ENCODE measurements around the gene IRX4.
A peak's percentile ranks its signal among the peaks of the same experiment; 100 is the strongest.

The IRX4 gene

GRCh38 chr5:1835431-1835830 is 47.3 kb downstream of the IRX4 start:
- DNase-seq = no peak

DNA sequence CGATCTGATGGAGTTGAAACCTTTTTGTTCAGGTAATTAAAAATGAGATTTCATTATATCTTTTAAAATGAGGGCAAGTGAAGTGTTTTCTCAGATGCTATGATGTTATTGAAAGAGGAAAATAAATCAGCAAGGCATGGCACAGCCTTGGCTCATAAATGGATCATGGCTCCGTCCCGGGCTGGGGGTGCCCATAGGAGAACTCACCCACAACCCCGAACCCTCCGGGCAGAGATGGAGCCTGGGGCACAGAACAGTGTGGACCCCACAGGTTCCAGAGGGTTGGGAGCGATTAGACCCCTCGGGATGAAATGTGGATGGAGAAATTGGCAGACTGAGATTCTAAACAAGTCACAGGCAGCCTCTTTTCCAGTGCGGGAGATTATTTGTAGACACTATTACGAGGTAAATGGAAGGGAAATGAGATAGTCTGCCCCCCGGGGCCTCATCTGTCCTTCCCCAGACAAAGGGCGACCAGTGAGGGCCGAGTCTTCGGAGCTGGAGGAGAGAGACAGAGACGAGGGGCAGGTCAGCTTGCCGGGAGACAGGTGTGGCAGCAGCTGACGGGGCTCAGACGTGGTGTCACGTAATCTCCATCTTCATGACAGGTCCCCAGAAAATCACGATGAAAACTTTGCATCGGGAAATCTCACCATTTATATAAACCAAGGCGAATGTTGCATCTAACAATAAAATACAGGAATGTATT is 47.9 kb downstream of the IRX4 start:
- no peak for DNase-seq

- no peak for DNase-seq
Observed at GRCh38 chr5:1834022-1834551, 48.6 kb downstream of the IRX4 start.

- no peak for DNase-seq
Observed at GRCh38 chr5:1833264-1834021, 49.3 kb downstream of the IRX4 start.

DNA sequence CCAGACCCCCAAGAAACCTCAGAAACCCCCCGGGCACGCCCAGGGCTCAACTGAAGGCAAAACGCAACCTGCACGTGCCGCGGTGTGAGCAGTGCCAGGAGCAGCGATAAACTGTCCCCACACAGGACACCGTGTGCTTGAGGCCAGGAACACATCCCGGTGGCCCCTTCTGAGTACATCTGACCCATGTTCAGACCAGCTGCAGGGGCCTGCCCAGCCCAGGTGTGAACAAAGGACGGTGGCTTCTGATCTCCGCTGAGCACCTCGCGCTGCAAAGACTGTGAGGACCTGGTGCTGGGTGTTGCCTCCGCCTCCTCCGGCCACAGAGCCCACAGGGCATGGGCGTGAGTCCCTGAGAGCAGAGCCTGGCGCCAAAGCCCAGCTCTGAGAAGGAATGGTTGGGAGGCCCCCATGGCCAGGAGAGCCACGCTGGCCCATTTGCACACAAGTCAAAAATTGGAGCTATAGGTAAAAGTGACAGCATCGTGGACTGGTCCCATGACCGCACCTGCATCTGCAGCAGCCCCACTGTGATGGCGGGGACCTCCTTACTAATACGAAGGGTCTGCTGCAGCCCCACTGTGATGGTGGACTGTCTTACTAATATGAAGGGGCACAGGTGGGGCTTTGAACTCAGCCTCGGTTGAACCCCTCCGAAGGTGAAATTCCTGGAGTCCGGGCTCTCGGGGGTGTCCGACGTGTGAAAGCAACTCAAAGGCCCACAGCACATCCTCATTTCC is 50.0 kb downstream of the IRX4 start:
- no peak for DNase-seq

DNA sequence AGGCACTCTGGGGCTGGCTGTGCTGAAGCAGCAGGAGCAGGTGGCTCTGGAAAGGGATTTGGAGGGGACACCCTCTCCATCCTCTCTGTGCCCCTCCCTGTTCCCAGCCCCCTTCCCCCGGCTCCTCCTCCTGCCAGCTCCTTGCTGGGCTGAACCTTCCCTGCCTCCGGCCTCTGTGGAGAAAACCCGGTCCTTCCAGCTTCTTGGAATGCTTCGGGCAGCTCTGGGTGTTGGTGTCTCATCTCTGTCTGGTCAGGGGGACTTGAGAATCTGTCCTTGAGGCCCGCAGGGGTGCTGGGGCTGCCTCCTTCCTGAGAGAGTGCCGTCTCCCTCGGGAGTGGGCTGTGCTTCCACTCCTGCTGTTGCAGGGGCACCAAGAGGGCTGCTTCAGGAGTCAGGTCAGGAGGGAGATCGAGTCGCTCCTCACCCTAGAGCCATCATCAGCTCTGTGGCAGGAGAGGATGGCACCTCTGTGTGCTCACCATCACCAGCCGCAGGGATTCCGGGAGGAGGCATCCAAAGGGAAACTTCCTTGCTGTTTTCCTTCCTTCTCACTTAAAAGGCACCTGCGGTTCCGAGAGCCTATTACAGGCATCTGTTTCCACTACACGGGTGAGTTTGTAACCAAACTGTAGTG is 50.9 kb downstream of the IRX4 start:
- DNase-seq = no peak

- DNase-seq = no peak
Observed at GRCh38 chr5:1831257-1831656, 51.5 kb downstream of the IRX4 start.

DNA sequence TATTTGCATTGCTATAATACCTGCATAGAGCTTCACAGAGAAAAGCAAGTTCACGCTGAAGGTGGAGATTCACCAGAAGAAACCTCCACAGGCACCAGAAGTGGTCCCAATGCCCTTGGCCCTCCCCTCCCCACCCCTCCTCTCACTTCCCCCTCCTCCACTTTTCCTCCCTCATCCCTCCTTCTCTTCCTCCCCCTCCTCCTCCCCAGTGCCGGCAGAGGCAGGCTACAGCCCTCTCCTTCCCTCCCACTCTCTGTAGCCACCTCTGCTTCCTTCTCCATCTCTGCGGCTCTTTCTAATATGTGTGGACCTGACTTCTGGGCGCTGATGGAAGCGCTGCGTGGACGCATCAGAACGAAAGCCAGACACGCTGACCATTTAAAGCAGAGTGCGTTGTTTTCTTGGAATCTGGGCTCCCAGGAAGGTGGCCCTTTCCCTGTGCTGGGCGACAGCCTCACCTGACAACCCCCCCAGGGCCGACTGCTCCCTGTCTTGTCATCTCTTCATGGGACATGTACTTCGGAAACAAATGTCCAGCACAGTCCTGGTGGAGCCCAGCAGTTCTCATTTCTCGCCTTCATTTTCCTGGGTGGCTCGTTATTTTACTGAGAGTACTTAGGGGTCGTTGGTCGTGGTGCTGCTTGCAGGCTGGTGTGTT is 52.0 kb downstream of the IRX4 start:
- no peak for DNase-seq

GRCh38 chr5:1827886-1828397 is 54.8 kb downstream of the IRX4 start:
- DNase-seq = peak; percentile 13

All from CD4-positive, alpha-beta T cell treated with Interleukin-10 for 1 hour (primary cell).